NB4 (cell line): ENCODE results near the gene IRF2BP1.

ENCODE experiments used
- DNase-seq: peaks from one replicate; pipeline ENCODE4 v3.0.0; 2010; ENCODE audit warnings: low read depth
- H3K4me3 ChIP-seq: one replicate; pipeline ENCODE4 v1.5.1; 2011; ENCODE audit warnings: mild to moderate bottlenecking, low read depth, low read length, moderate library complexity
- MYC ChIP-seq: IDR thresholded peaks from 2 replicates; pipeline ENCODE4 v1.6.1; 2011; ENCODE audit warnings: low read depth, low read length
- POLR2A ChIP-seq: IDR thresholded peaks from 2 replicates; pipeline ENCODE4 v1.6.1; 2011; ENCODE audit warnings: mild to moderate bottlenecking; ENCODE audit not compliant: insufficient read length; ENCODE audit errors: extremely low read depth
- TF ChIP-seq, protein P1 (sequence below): IDR thresholded peaks from one replicate; pipeline ENCODE4 v1.5.1; 2012; ENCODE audit warnings: low read depth, low read length
- TF ChIP-seq, protein P2 (sequence below): IDR thresholded peaks from 2 replicates; pipeline ENCODE4 v1.6.1; 2011; ENCODE audit warnings: low read depth, low read length

IRF2BP1 gene

GRCh38 chr19:45905011-45905410, 19.1 kb upstream of the IRF2BP1 start:
- no peak for DNase-seq
- no peak overlapping the region for H3K4me3 ChIP-seq
- TF ChIP-seq, protein P1, sequence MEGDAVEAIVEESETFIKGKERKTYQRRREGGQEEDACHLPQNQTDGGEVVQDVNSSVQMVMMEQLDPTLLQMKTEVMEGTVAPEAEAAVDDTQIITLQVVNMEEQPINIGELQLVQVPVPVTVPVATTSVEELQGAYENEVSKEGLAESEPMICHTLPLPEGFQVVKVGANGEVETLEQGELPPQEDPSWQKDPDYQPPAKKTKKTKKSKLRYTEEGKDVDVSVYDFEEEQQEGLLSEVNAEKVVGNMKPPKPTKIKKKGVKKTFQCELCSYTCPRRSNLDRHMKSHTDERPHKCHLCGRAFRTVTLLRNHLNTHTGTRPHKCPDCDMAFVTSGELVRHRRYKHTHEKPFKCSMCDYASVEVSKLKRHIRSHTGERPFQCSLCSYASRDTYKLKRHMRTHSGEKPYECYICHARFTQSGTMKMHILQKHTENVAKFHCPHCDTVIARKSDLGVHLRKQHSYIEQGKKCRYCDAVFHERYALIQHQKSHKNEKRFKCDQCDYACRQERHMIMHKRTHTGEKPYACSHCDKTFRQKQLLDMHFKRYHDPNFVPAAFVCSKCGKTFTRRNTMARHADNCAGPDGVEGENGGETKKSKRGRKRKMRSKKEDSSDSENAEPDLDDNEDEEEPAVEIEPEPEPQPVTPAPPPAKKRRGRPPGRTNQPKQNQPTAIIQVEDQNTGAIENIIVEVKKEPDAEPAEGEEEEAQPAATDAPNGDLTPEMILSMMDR = no peak
- TF ChIP-seq MYC (no peak), POLR2A (no peak)
- TF ChIP-seq, protein P2, sequence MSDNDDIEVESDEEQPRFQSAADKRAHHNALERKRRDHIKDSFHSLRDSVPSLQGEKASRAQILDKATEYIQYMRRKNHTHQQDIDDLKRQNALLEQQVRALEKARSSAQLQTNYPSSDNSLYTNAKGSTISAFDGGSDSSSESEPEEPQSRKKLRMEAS = no peak

DNA sequence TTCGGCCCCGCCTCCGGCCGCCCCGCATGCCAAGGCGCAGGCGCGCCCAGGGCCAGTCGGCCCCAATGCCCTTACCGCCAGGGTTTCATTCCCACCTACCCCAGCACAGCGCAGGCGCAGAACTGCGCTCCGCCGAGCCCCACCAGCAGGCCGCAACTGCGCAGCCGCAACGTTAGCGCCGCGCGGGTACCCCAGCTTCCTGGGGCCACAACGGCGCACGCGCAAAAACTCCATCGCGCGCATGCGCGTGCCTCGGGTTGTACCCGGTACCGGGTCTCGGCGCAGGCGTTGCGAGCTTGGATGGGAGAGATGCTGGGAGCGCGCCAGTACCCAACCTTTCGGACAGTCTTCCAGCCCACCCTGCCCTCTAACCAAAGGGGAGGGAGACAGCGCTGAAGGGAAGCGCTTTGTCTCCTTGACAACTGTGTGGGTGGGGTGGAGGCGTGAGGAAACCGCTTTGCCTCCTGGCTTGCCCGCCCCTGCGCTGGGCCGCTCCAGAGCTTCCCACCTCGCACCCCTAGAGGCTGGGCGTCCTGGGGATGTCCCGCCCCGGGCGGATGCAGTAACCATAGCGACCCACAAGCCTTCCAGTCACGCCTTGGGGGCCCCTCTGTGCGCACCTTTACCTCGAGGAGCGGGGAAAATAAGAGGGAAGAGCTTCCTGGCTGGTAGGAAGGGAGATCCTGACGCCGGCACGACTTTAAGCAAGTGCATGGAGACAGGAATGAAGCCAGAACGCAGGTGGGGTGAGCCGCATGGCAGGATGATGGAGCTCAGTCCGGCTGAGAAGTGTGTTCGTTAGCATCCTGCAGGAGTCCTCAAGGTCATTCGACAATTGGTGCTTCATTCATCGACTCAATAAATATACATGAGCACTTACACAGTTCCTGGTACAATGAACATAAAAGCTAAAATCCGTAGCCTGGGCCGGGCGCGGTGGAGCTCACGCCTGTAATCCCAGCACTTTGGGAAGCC, 17.0 kb upstream of the IRF2BP1 start:
- DNase-seq = peak; percentile 99
- H3K4me3 ChIP-seq = peak overlapping the region; percentile 93
- TF ChIP-seq MYC (peak; percentile 44; the same call in 1 of the 2 replicates), POLR2A (peak; percentile 95)
- TF ChIP-seq, protein P2 = peak; percentile 64; the same call in 1 of the 2 replicates
- TF ChIP-seq, protein P1 = peak; percentile 3

GRCh38 chr19:45901912-45902650, 16.1 kb upstream of the IRF2BP1 start, which contains the start of gene MYPOP:
Gene MYPOP (minus strand): TSS chr19:45902613. CDS start chr19:45901773, 840 bp downstream.
- TF ChIP-seq MYC (no peak), POLR2A (peak; percentile 34)
- TF ChIP-seq, protein P1 = no peak
- peak; percentile 76 for DNase-seq
- H3K4me3 ChIP-seq = peak within 1 kb of the TSS; percentile 93

DNA sequence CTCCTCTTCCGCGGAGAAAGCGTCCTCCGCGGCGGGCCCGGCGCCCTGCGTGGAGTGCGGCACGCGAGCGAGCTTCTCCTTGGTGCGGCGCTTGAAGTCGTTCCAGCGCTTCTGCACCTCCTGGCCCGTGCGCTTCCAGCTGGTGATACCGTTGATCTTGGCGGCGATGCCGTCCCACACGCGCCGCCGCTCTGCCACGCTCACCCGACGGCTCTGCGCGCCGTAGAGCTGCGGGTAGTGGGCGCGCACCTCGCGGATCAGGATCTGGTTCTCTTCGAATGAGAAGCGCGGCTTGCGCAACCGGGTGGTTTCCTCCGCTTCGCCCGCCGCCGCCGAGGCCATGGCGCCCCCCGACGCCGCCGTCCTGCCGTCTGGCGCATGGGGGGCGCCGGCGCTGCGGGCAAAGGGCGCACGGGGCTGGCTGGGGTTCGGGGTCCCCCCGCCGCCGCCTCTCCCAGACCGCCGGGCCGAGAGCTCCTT, 15.5 kb upstream of the IRF2BP1 start:
- DNase-seq = peak; percentile 92
- peak overlapping the region; percentile 93 for H3K4me3 ChIP-seq
- TF ChIP-seq, protein P2 = peak; percentile 69
- TF ChIP-seq MYC (peak; percentile 79), POLR2A (peak; percentile 11)
- TF ChIP-seq, protein P1 = no peak

DNA sequence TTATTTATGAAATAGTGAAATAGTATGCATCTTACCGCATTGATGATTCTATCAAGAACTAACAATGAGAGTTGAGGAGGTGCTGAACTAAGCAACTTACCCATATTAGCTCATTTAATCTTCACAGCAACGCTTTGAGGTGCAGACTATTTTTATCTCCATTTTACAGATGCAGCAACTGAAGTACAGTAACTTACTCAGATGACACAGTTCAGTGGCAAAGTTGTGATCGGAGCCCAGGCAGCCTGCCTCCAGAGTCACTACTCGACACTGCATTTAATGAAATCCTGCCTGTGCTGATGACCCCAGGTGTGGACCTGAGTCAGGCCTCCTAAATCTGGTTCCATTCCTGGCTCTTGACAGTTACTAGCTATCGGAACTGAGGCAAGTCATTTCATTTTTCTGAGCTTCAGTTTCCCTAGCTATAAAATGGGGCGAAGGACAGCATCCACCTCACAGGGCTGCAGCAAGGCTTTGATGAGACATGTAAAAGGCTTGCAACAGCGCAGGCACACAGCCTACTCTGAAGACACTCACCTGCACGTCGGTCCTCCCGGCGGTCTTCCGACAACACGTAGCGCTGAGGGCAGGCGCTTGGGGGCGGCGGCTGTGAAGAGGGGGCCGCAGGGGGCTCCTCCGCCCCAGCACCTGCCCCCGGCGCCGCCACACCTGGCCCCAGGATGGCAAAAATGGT, 14.9 kb upstream of the IRF2BP1 start:
- H3K4me3 ChIP-seq = peak overlapping the region; percentile 51
- TF ChIP-seq, protein P2 = no peak
- TF ChIP-seq MYC (no peak), POLR2A (no peak)
- TF ChIP-seq, protein P1 = no peak
- DNase-seq = no peak
